ENCODE data around the gene PRELP.
"Not testable (repeated sequence)": the region's sequence is repeated elsewhere in the genome, so short reads cannot be mapped to it uniquely, and the experiment has no call there.

The PRELP gene

GRCh38 chr1:203517426-203518110 is 42.0 kb downstream of the PRELP start:
- Histone ChIP-seq H3K27me3 (ENCODE audit: insufficient read depth, low read depth) (no peaks in the 10 kb centered on the region; the same call in 1 of the 2 replicates), H3K27ac (no peak overlapping the region), H3K9ac (no peak overlapping the region), H3K79me2 (ENCODE audit: insufficient read depth, low read depth) (no peaks in the 10 kb centered on the region), H3K36me3 (ENCODE audit: insufficient read depth) (no peaks in the 10 kb centered on the region), H4K20me1 (ENCODE audit: insufficient read depth) (no peaks in the 10 kb centered on the region), H3K4me3 (IDR thresholded peaks at IDR 0.05; ENCODE audit: insufficient read depth, low read depth, low read length) (no peak overlapping the region), H3K4me2 (no peak overlapping the region), H3K4me1 (ENCODE audit: low read depth, poor library complexity, severe bottlenecking) (no peaks in the 10 kb centered on the region), H2AFZ (ENCODE audit: low read depth) (no peak overlapping the region)
- TF ChIP-seq CTCF (conservative IDR thresholded peaks at IDR 0.05; ENCODE audit: low read depth, low read length): no peak

- not testable (repeated sequence) for H3K79me2 ChIP-seq (ENCODE audit: insufficient read depth, low read depth); H3K4me3 ChIP-seq (IDR thresholded peaks at IDR 0.05; ENCODE audit: insufficient read depth, low read depth, low read length); H3K4me2 ChIP-seq; H4K20me1 ChIP-seq (ENCODE audit: insufficient read depth); H3K9ac ChIP-seq; H2AFZ ChIP-seq (ENCODE audit: low read depth); H3K4me1 ChIP-seq (ENCODE audit: low read depth, poor library complexity, severe bottlenecking); H3K27ac ChIP-seq; H3K36me3 ChIP-seq (ENCODE audit: insufficient read depth); H3K27me3 ChIP-seq (ENCODE audit: insufficient read depth, low read depth)
These were observed 42.5 kb downstream of the PRELP start for GRCh38 chr1:203518139-203518538.

GRCh38 chr1:203518541-203518940 is 42.9 kb downstream of the PRELP start:
- Histone ChIP-seq H3K4me2 (no peak overlapping the region), H3K4me1 (ENCODE audit: low read depth, poor library complexity, severe bottlenecking) (no peaks in the 10 kb centered on the region), H4K20me1 (ENCODE audit: insufficient read depth) (no peaks in the 10 kb centered on the region), H3K9ac (no peak overlapping the region), H3K36me3 (ENCODE audit: insufficient read depth) (no peaks in the 10 kb centered on the region), H3K79me2 (ENCODE audit: insufficient read depth, low read depth) (no peaks in the 10 kb centered on the region), H3K27me3 (ENCODE audit: insufficient read depth, low read depth) (no peaks in the 10 kb centered on the region; the same call in 1 of the 2 replicates), H3K4me3 (IDR thresholded peaks at IDR 0.05; ENCODE audit: insufficient read depth, low read depth, low read length) (no peak overlapping the region), H3K27ac (no peak overlapping the region), H2AFZ (ENCODE audit: low read depth) (no peak overlapping the region)
- TF ChIP-seq CTCF (conservative IDR thresholded peaks at IDR 0.05; ENCODE audit: low read depth, low read length): no peak

GRCh38 chr1:203519053-203519840 is 43.6 kb downstream of the PRELP start:
- TF ChIP-seq CTCF (conservative IDR thresholded peaks at IDR 0.05; ENCODE audit: low read depth, low read length): no peak
- H4K20me1 ChIP-seq (ENCODE audit: insufficient read depth): no peaks in the 10 kb centered on the region
- H3K36me3 ChIP-seq (ENCODE audit: insufficient read depth): no peaks in the 10 kb centered on the region
- no peaks in the 10 kb centered on the region for H3K79me2 ChIP-seq (ENCODE audit: insufficient read depth, low read depth)
- no peak overlapping the region for H3K4me3 ChIP-seq (IDR thresholded peaks at IDR 0.05; ENCODE audit: insufficient read depth, low read depth, low read length)
- H2AFZ ChIP-seq (ENCODE audit: low read depth): no peak overlapping the region
- no peak overlapping the region for H3K9ac ChIP-seq
- H3K4me1 ChIP-seq (ENCODE audit: low read depth, poor library complexity, severe bottlenecking): no peaks in the 10 kb centered on the region
- H3K27me3 ChIP-seq (ENCODE audit: insufficient read depth, low read depth): no peaks in the 10 kb centered on the region; the same call in 1 of the 2 replicates
- no peak overlapping the region for H3K27ac ChIP-seq
- H3K4me2 ChIP-seq: no peak overlapping the region

GRCh38 chr1:203519896-203520295 is 44.3 kb downstream of the PRELP start:
- Histone ChIP-seq H4K20me1 (ENCODE audit: insufficient read depth) (no peaks in the 10 kb centered on the region), H3K27me3 (ENCODE audit: insufficient read depth, low read depth) (no peaks in the 10 kb centered on the region; the same call in 1 of the 2 replicates), H3K79me2 (ENCODE audit: insufficient read depth, low read depth) (no peaks in the 10 kb centered on the region), H3K36me3 (ENCODE audit: insufficient read depth) (no peaks in the 10 kb centered on the region), H3K9ac (no peak overlapping the region), H3K4me1 (ENCODE audit: low read depth, poor library complexity, severe bottlenecking) (no peaks in the 10 kb centered on the region), H2AFZ (ENCODE audit: low read depth) (no peak overlapping the region), H3K27ac (no peak overlapping the region), H3K4me2 (no peak overlapping the region), H3K4me3 (IDR thresholded peaks at IDR 0.05; ENCODE audit: insufficient read depth, low read depth, low read length) (no peak overlapping the region)
- no peak for TF ChIP-seq CTCF (conservative IDR thresholded peaks at IDR 0.05; ENCODE audit: low read depth, low read length)
